Thyroid gland (tissue), 4 donors: ENCODE results near the gene UNCX. TPM values are rescaled to one million over a fixed set of nuclear protein-coding genes. Genes with fewer than 3 reads are reported as not detected.
"Not testable (repeated sequence)": the region's sequence is repeated elsewhere in the genome, so short reads cannot be mapped to it uniquely, and the experiment has no call there.

Source experiments
- DNase-seq, 2 donors: peaks; one replicate each; pipeline ENCODE4 v3.0.0-alpha.2; 2019
- H3K27ac ChIP-seq, 3 donors: fragments of 200-600 bp; sonication (generic); 1 replicate in 2 of 3; 2 replicates in 1 of 3; pipeline ENCODE4 v1.5.1; 2016 to 2019; ENCODE audit warnings: mild to moderate bottlenecking in 1 of 3, moderate library complexity in 1 of 3
- H3K27me3 ChIP-seq: fragments of 200-600 bp; sonication (generic); one replicate; pipeline ENCODE4 v1.5.1; 2019
- H3K36me3 ChIP-seq, 2 donors: fragments of 200-600 bp; sonication (generic); one replicate each; pipeline ENCODE4 v1.5.1; 2016 to 2019
- H3K4me1 ChIP-seq, 2 donors: fragments of 200-600 bp; sonication (generic); one replicate each; pipeline ENCODE4 v1.5.1; 2017 to 2019
- H3K4me3 ChIP-seq, 3 donors: fragments of 200-600 bp; sonication (generic); replicated peaks in 1 of 3; 1 replicate in 2 of 3; 2 replicates in 1 of 3; pipeline ENCODE4 v1.5.1; 2016; ENCODE audit warnings: mild to moderate bottlenecking in 1 of 3
- H3K9me3 ChIP-seq: fragments of 200-600 bp; sonication (generic); one replicate; pipeline ENCODE4 v1.5.1; 2017
- POLR2A ChIP-seq, 2 donors: fragments of 450-650 bp; IDR thresholded peaks; one replicate each; pipeline ENCODE4 v1.6.1; 2017; ENCODE audit warnings: antibody characterized with exemption in 2 of 2, mild to moderate bottlenecking in 2 of 2, moderate library complexity in 1 of 2
- WGBS, 2 donors: methylation state at CpG; one replicate each; pipeline ENCODE4 v1.1.5; 2017; 5-methylcytosine and 5-hydroxymethylcytosine counted together
- intact Hi-C: fragments of 100-400 bp; cut with DNase I; formaldehyde crosslinking; loops from one replicate; pipeline ENCODE4 v1.15.1; 2023
- total RNA-seq, 4 donors: library from RNA; depleted of rRNA; stranded (reverse); fragments of >200 nt; gene quantifications; one replicate each; pipeline ENCODE4 v1.2.3, GENCODE V29; 2016
- TF ChIP-seq, protein P1 (sequence below), 6 experiments: fragments of 200-600 bp in 3 of 6; fragments of 450-650 bp in 3 of 6; sonication (generic) in 3 of 6; IDR thresholded peaks; one replicate each; pipeline ENCODE4 v1.5.1; 2016 to 2019; ENCODE audit warnings: antibody characterized with exemption in 6 of 6, mild to moderate bottlenecking in 2 of 6, inconsistent platforms in 1 of 6, moderate library complexity in 1 of 6

The UNCX gene
- total RNA-seq, 4 donors from 2014 or later: not detected

DNA sequence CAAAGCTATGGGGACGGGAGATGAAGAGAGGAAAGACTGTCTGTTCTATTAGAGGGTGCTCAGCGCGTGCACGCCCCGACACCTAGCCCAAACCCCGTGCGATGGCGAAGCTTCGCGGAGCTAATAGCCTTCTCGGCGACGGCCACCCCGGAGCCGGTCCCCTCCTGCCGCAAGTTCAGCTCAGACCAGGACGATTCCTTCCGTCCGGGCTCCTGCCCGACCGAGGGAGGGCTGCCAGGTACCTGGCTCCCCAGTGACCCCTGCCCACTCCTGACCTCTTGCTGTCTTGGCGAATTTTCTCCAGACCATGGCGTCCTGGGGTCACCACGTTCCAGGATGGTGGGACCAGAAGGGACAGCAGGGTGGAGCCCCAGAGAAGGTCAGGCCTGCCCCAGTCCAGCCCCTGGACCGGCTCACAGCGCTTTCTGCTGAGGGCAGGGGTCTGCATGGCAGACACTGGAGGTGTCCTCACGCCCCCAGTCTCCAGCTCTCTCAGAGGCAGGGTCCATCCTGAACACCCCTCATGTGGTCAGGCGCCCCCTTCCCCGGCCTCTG, 36.7 kb downstream of the UNCX start:
- intact Hi-C loops: no loop called here
- H3K4me3 ChIP-seq: no peak overlapping the region
- DNase-seq: no peak
- H3K27me3 ChIP-seq: no peaks in the 10 kb centered on the region
- H3K9me3 ChIP-seq: no peaks in the 10 kb centered on the region
- H3K4me1 ChIP-seq: no peaks in the 10 kb centered on the region
- 61 to 68% methylated on average over 16 to 26 of the region's 29 CpGs for WGBS, 2 donors
- H3K36me3 ChIP-seq: no peaks in the 10 kb centered on the region
- TF ChIP-seq POLR2A (IDR thresholded peaks at IDR 0.05): no peak
- TF ChIP-seq, protein P1, sequence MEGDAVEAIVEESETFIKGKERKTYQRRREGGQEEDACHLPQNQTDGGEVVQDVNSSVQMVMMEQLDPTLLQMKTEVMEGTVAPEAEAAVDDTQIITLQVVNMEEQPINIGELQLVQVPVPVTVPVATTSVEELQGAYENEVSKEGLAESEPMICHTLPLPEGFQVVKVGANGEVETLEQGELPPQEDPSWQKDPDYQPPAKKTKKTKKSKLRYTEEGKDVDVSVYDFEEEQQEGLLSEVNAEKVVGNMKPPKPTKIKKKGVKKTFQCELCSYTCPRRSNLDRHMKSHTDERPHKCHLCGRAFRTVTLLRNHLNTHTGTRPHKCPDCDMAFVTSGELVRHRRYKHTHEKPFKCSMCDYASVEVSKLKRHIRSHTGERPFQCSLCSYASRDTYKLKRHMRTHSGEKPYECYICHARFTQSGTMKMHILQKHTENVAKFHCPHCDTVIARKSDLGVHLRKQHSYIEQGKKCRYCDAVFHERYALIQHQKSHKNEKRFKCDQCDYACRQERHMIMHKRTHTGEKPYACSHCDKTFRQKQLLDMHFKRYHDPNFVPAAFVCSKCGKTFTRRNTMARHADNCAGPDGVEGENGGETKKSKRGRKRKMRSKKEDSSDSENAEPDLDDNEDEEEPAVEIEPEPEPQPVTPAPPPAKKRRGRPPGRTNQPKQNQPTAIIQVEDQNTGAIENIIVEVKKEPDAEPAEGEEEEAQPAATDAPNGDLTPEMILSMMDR (IDR thresholded peaks at IDR 0.05): no peak
- H3K27ac ChIP-seq: no peak overlapping the region

- 71 to 72% methylated on average over 6 to 11 of the region's 12 CpGs for WGBS, 2 donors
- no peaks in the 10 kb centered on the region for H3K4me1 ChIP-seq
- no peak overlapping the region for H3K27ac ChIP-seq
- no peaks in the 10 kb centered on the region for H3K27me3 ChIP-seq
- no peak overlapping the region for H3K4me3 ChIP-seq
- H3K9me3 ChIP-seq: no peaks in the 10 kb centered on the region
- intact Hi-C loops: no loop called here
- TF ChIP-seq, protein P1 (IDR thresholded peaks at IDR 0.05): no peak
- no peak for TF ChIP-seq POLR2A (IDR thresholded peaks at IDR 0.05)
- no peaks in the 10 kb centered on the region for H3K36me3 ChIP-seq
- no peak for DNase-seq
Observed at GRCh38 chr7:1270181-1270580, 37.5 kb downstream of the UNCX start.

- no peaks in the 10 kb centered on the region for H3K27me3 ChIP-seq
- H3K9me3 ChIP-seq: no peaks in the 10 kb centered on the region
- no peak for DNase-seq
- no peak overlapping the region for H3K4me3 ChIP-seq
- WGBS, 2 donors: 90 to 92% methylated on average over 13 to 14 of the region's 14 CpGs
- no peak overlapping the region for H3K27ac ChIP-seq
- no peaks in the 10 kb centered on the region for H3K4me1 ChIP-seq
- intact Hi-C loops: no loop called here
- TF ChIP-seq, protein P1 (IDR thresholded peaks at IDR 0.05): no peak
- TF ChIP-seq POLR2A (IDR thresholded peaks at IDR 0.05): no peak
- no peaks in the 10 kb centered on the region for H3K36me3 ChIP-seq
Observed at GRCh38 chr7:1271046-1271445, 38.4 kb downstream of the UNCX start.

- intact Hi-C loops: no loop called here
- Histone ChIP-seq H3K36me3 (no peaks in the 10 kb centered on the region), H3K27ac (no peak overlapping the region), H3K4me1 (no peaks in the 10 kb centered on the region), H3K4me3 (no peak overlapping the region), H3K27me3 (no peaks in the 10 kb centered on the region), H3K9me3 (no peaks in the 10 kb centered on the region)
- WGBS, 2 donors: 87% methylated on average over 11 to 14 of the region's 14 CpGs
- no peak for TF ChIP-seq POLR2A (IDR thresholded peaks at IDR 0.05)
- TF ChIP-seq, protein P1 (IDR thresholded peaks at IDR 0.05): no peak
- DNase-seq: no peak
Observed at GRCh38 chr7:1271656-1272055, 39.0 kb downstream of the UNCX start.

DNA sequence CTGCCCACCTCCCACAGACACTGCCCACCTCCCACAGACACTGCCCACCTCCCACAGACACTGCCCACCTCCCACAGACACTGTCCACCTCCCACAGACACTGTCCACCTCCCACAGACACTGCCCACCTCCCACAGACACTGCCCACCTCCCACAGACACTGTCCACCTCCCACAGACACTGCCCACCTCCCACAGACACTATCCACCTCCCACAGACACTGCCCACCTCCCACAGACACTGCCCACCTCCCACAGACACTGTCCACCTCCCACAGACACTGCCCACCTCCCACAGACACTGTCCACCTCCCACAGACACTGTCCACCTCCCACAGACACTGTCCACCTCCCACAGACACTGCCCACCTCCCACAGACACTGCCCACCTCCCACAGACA, 39.5 kb downstream of the UNCX start:
- H3K4me1 ChIP-seq, H3K27ac ChIP-seq, H3K4me3 ChIP-seq, H3K27me3 ChIP-seq, H3K9me3 ChIP-seq, DNase-seq, intact Hi-C loops, H3K36me3 ChIP-seq: not testable (repeated sequence)
